CD4-positive, alpha-beta T cell treated with Interleukin-10 for 1 hour (primary cell): ENCODE results near the gene USP9Y.

Source experiments
- DNase-seq: peaks from one replicate; pipeline ENCODE4 v3.0.0-alpha.2; 2020

Gene USP9Y

GRCh38 chrY:12701181-12701695, at the start of gene USP9Y:
TSS of gene USP9Y (plus strand) at chrY:12701231. CDS start at chrY:12709448, 8,217 bp downstream.
- no peak for DNase-seq

GRCh38 chrY:12651621-12652036, 49.4 kb upstream of the USP9Y start:
- DNase-seq = no peak

- DNase-seq = peak; percentile 85
Measured at GRCh38 chrY:12661745-12662681, 39.0 kb upstream of the USP9Y start.

- DNase-seq = peak; percentile 58
Measured at GRCh38 chrY:12662745-12663591, 38.1 kb upstream of the USP9Y start.

- DNase-seq = peak; percentile 19
Measured at GRCh38 chrY:12663845-12664244, 37.2 kb upstream of the USP9Y start.

- DNase-seq = no peak
Measured at GRCh38 chrY:12678111-12678510, 22.9 kb upstream of the USP9Y start.

- no peak for DNase-seq
Measured at GRCh38 chrY:12681535-12681934, 19.5 kb upstream of the USP9Y start.

GRCh38 chrY:12688337-12688736, 12.7 kb upstream of the USP9Y start:
- DNase-seq = no peak

- no peak for DNase-seq
Measured at GRCh38 chrY:12700087-12700486, 944 bp upstream of the USP9Y start.

GRCh38 chrY:12702174-12702573, 1.1 kb downstream of the USP9Y start:
- no peak for DNase-seq

- peak; percentile 2 for DNase-seq
Measured at GRCh38 chrY:12710460-12710859, 9.4 kb downstream of the USP9Y start.

GRCh38 chrY:12715376-12715775, 14.3 kb downstream of the USP9Y start:
- DNase-seq = no peak

GRCh38 chrY:12729746-12730145, 28.7 kb downstream of the USP9Y start:
- no peak for DNase-seq

- DNase-seq = no peak
Measured at GRCh38 chrY:12733625-12734024, 32.6 kb downstream of the USP9Y start.

GRCh38 chrY:12734051-12734450, 33.0 kb downstream of the USP9Y start:
- DNase-seq = no peak

- no peak for DNase-seq
Measured at GRCh38 chrY:12741414-12741813, 40.4 kb downstream of the USP9Y start.

- DNase-seq = no peak
Measured at GRCh38 chrY:12742725-12743124, 41.7 kb downstream of the USP9Y start.

- no peak for DNase-seq
Measured at GRCh38 chrY:12744091-12744490, 43.1 kb downstream of the USP9Y start.

- DNase-seq = no peak
Measured at GRCh38 chrY:12749293-12749692, 48.3 kb downstream of the USP9Y start.

- no peak for DNase-seq
Measured at GRCh38 chrY:12752856-12753255, 51.8 kb downstream of the USP9Y start.

GRCh38 chrY:12756021-12756420, 55.0 kb downstream of the USP9Y start:
- DNase-seq = no peak

GRCh38 chrY:12765976-12766375, 64.9 kb downstream of the USP9Y start:
- no peak for DNase-seq

GRCh38 chrY:12784521-12784920, 83.5 kb downstream of the USP9Y start:
- DNase-seq = no peak

GRCh38 chrY:12793999-12794398, 93.0 kb downstream of the USP9Y start:
- DNase-seq = no peak
